ENCODE measurements around the gene RPL4. TPM values are rescaled to one million over a fixed set of nuclear protein-coding genes. Genes with fewer than 3 reads are reported as not detected.

The RPL4 gene
- 8,508 TPM for total RNA-seq
- polyA plus RNA-seq (ENCODE audit: insufficient read depth in 1 of 8, insufficient read length in 8 of 8, low replicate concordance in 1 of 8) = 1,000 to 10,000 TPM; 5,514 to 7,163 (median 6,163) TPM
- long read RNA-seq, donor 1, transcript RPL4-213 (4 exons, 819 nt) = minor isoform, 13 of 1,323 reads
- long read RNA-seq, donor 1, transcript RPL4-210 (6 exons, 1,099 nt) = minor isoform, 18 of 1,323 reads
- long read RNA-seq, donor 1, transcript RPL4-212 (5 exons, 817 nt) = minor isoform, 18 of 1,323 reads
- long read RNA-seq, donor 1, transcript RPL4-201 (10 exons, 2,769 nt) = major isoform, 746 of 1,323 reads
- long read RNA-seq, donor 1, partial matches to known transcripts = 460 of 1,323 reads
- long read RNA-seq, donor 1, other reads (novel, unspliced or antisense) = 63 of 1,323 reads
- long read RNA-seq, donor 2, transcript RPL4-201 (10 exons, 2,769 nt) = major isoform, 137 of 192 reads
- long read RNA-seq, donor 2, partial matches to known transcripts = 45 of 192 reads
- long read RNA-seq, donor 2, other reads (novel, unspliced or antisense) = 0 of 192 reads
- long read RNA-seq, donor 3, transcript RPL4-210 (6 exons, 1,099 nt) = minor isoform, 33 of 2,350 reads
- long read RNA-seq, donor 3, transcript RPL4-213 (4 exons, 819 nt) = minor isoform, 26 of 2,350 reads
- long read RNA-seq, donor 3, transcript RPL4-212 (5 exons, 817 nt) = minor isoform, 25 of 2,350 reads
- long read RNA-seq, donor 3, transcript RPL4-201 (10 exons, 2,769 nt) = major isoform, 1,529 of 2,350 reads
- long read RNA-seq, donor 3, partial matches to known transcripts = 584 of 2,350 reads
- long read RNA-seq, donor 3, other reads (novel, unspliced or antisense) = 140 of 2,350 reads
- long read RNA-seq, donor 4, transcript RPL4-210 (6 exons, 1,099 nt) = minor isoform, 15 of 1,537 reads
- long read RNA-seq, donor 4, transcript RPL4-213 (4 exons, 819 nt) = minor isoform, 32 of 1,537 reads
- long read RNA-seq, donor 4, transcript RPL4-212 (5 exons, 817 nt) = minor isoform, 17 of 1,537 reads
- long read RNA-seq, donor 4, transcript RPL4-201 (10 exons, 2,769 nt) = major isoform, 775 of 1,537 reads
- long read RNA-seq, donor 4, partial matches to known transcripts = 616 of 1,537 reads
- long read RNA-seq, donor 4, other reads (novel, unspliced or antisense) = 71 of 1,537 reads
- long read RNA-seq, donor 5, transcript RPL4-210 (6 exons, 1,099 nt) = minor isoform, 52 of 6,767 reads
- long read RNA-seq, donor 5, transcript RPL4-213 (4 exons, 819 nt) = minor isoform, 64 of 6,767 reads
- long read RNA-seq, donor 5, transcript RPL4-201 (10 exons, 2,769 nt) = major isoform, 3,355 of 6,767 reads
- long read RNA-seq, donor 5, transcript RPL4-211 (2 exons, 593 nt) = minor isoform, 33 of 6,767 reads
- long read RNA-seq, donor 5, partial matches to known transcripts = 2,833 of 6,767 reads
- long read RNA-seq, donor 5, other reads (novel, unspliced or antisense) = 402 of 6,767 reads
- long read RNA-seq, donor 6, transcript RPL4-212 (5 exons, 817 nt) = minor isoform, 60 of 5,685 reads
- long read RNA-seq, donor 6, transcript RPL4-213 (4 exons, 819 nt) = minor isoform, 92 of 5,685 reads
- long read RNA-seq, donor 6, transcript RPL4-201 (10 exons, 2,769 nt) = major isoform, 3,161 of 5,685 reads
- long read RNA-seq, donor 6, transcript RPL4-210 (6 exons, 1,099 nt) = minor isoform, 55 of 5,685 reads
- long read RNA-seq, donor 6, partial matches to known transcripts = 1,958 of 5,685 reads
- long read RNA-seq, donor 6, other reads (novel, unspliced or antisense) = 316 of 5,685 reads
- long read RNA-seq, donor 7, transcript RPL4-213 (4 exons, 819 nt) = minor isoform, 43 of 3,622 reads
- long read RNA-seq, donor 7, transcript RPL4-210 (6 exons, 1,099 nt) = minor isoform, 59 of 3,622 reads
- long read RNA-seq, donor 7, transcript RPL4-212 (5 exons, 817 nt) = minor isoform, 44 of 3,622 reads
- long read RNA-seq, donor 7, transcript RPL4-201 (10 exons, 2,769 nt) = major isoform, 1,837 of 3,622 reads
- long read RNA-seq, donor 7, partial matches to known transcripts = 1,418 of 3,622 reads
- long read RNA-seq, donor 7, other reads (novel, unspliced or antisense) = 202 of 3,622 reads
- long read RNA-seq, donor 8, transcript RPL4-212 (5 exons, 817 nt) = minor isoform, 30 of 2,220 reads
- long read RNA-seq, donor 8, transcript RPL4-210 (6 exons, 1,099 nt) = minor isoform, 17 of 2,220 reads
- long read RNA-seq, donor 8, transcript RPL4-201 (10 exons, 2,769 nt) = major isoform, 1,260 of 2,220 reads
- long read RNA-seq, donor 8, transcript RPL4-213 (4 exons, 819 nt) = minor isoform, 23 of 2,220 reads
- long read RNA-seq, donor 8, partial matches to known transcripts = 781 of 2,220 reads
- long read RNA-seq, donor 8, other reads (novel, unspliced or antisense) = 92 of 2,220 reads
- long read RNA-seq, donor 9, transcript RPL4-210 (6 exons, 1,099 nt) = minor isoform, 26 of 2,605 reads
- long read RNA-seq, donor 9, transcript RPL4-201 (10 exons, 2,769 nt) = major isoform, 1,194 of 2,605 reads
- long read RNA-seq, donor 9, transcript RPL4-212 (5 exons, 817 nt) = minor isoform, 27 of 2,605 reads
- long read RNA-seq, donor 9, transcript RPL4-213 (4 exons, 819 nt) = minor isoform, 46 of 2,605 reads
- long read RNA-seq, donor 9, partial matches to known transcripts = 1,154 of 2,605 reads
- long read RNA-seq, donor 9, other reads (novel, unspliced or antisense) = 135 of 2,605 reads
- long read RNA-seq, donor 10, transcript RPL4-201 (10 exons, 2,769 nt) = major isoform, 1,894 of 2,995 reads
- long read RNA-seq, donor 10, transcript RPL4-211 (2 exons, 593 nt) = minor isoform, 10 of 2,995 reads
- long read RNA-seq, donor 10, transcript RPL4-210 (6 exons, 1,099 nt) = minor isoform, 19 of 2,995 reads
- long read RNA-seq, donor 10, transcript RPL4-213 (4 exons, 819 nt) = minor isoform, 17 of 2,995 reads
- long read RNA-seq, donor 10, partial matches to known transcripts = 881 of 2,995 reads
- long read RNA-seq, donor 10, other reads (novel, unspliced or antisense) = 160 of 2,995 reads
- long read RNA-seq, donor 11, transcript RPL4-213 (4 exons, 819 nt) = minor isoform, 21 of 2,719 reads
- long read RNA-seq, donor 11, transcript RPL4-210 (6 exons, 1,099 nt) = minor isoform, 21 of 2,719 reads
- long read RNA-seq, donor 11, transcript RPL4-201 (10 exons, 2,769 nt) = major isoform, 1,575 of 2,719 reads
- long read RNA-seq, donor 11, transcript RPL4-212 (5 exons, 817 nt) = minor isoform, 22 of 2,719 reads
- long read RNA-seq, donor 11, partial matches to known transcripts = 935 of 2,719 reads
- long read RNA-seq, donor 11, other reads (novel, unspliced or antisense) = 127 of 2,719 reads

DNA sequence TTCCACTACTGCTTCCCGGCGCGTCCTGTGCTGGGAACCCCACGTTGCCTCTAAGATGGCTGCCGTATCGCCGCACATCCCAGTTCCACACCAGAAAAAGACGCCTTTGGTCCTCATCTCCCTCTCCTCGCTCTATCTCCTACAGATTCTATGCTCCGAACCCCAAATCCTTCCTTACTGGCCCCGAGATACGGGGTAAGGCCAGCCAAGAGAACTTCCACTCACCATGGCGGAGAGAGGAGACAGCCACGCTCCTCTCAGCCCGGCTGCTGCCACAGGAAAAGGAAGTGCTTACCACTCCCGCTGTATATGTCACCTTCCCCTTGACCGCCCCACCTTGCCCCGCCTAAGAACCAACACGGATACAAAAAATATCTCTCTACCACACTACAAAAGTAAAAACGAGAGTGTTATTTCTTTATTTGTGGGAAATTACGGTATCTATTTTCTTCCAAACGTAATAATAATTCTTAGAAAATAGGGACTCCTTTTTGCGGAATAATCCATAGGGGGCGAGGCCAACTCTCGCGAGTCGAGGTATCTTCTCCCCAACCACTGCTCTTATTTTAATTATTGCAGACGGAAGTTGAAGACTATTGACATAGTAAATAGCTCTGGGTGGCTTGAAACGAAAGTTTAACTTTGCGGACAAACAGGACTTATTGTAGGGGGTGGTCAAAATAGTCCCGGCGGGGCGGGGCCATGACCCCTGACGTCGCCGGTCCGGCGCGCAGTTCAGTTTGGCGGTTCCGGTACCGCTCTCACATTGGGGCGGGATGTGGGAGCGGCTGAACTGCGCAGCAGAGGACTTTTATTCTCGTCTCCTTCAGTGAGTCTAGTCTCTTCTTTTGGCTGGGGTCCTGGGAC is at the start of gene RPL4, which contains the start of gene ZWILCH:
TSS of gene RPL4 (minus strand) at position 293 of the 867 bp plus-strand sequence. CDS start at position 228, 65 bp downstream.
TSS of gene ZWILCH (plus strand) at position 764 of the 867 bp plus-strand sequence. CDS start at position 777, 13 bp downstream.
- WGBS (ENCODE audit: insufficient coverage) = 0% methylated on average over 30 of the region's 46 CpGs
- H3K4me3 ChIP-seq (ENCODE audit: low read length) = peak within 1 kb of the TSS; percentile 96

DNA sequence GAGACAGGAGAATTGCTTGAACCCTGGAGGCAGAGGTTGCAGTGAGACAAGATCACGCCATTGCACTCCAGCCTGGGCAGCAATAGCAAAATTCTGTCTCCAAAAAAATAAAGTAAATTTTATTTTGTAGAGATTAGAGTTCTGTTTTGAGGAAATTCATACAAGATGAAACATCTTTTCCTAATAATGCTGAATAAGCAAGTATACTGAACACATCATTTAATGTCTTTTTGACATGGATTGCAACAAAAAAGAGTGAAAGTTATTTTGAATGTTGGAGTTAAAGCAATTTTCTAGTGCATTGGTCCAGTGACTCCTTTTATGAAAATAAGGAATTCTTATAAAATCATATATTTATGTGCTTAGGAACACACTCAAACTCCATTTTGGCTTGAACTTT is 40.6 kb upstream of the RPL4 start:
- no peak for DNase-seq
- Histone ChIP-seq H3K4me3 (ENCODE audit: low read length) (no peak overlapping the region), H3K36me3 (ENCODE audit: control insufficient read depth, insufficient read depth, low read length) (peaks cover 2% of the 10 kb centered on the region), H3K4me1 (ENCODE audit: control insufficient read depth, insufficient read depth, low read length) (no peaks in the 10 kb centered on the region), H3K27me3 (ENCODE audit: control insufficient read depth, insufficient read depth, low read length) (no peaks in the 10 kb centered on the region), H3K27ac (ENCODE audit: low read length) (no peak overlapping the region), H3K9me3 (replicated peaks; ENCODE audit: control insufficient read depth, low read depth, low read length) (no peaks in the 10 kb centered on the region)
- WGBS (ENCODE audit: insufficient coverage) = no CpG with 5 or more reads among the region's 1 CpG

More for the DNA sequence above, at the start of gene RPL4, which contains the start of gene ZWILCH:
- H3K27ac ChIP-seq (ENCODE audit: low read length) = peak within 1 kb of the TSS; percentile 96
- no peaks in the 10 kb centered on the region for H3K27me3 ChIP-seq (ENCODE audit: control insufficient read depth, insufficient read depth, low read length)
- H3K4me1 ChIP-seq (ENCODE audit: control insufficient read depth, insufficient read depth, low read length) = peaks cover 14% of the 10 kb centered on the region
- peaks cover 27% of the 10 kb centered on the region for H3K36me3 ChIP-seq (ENCODE audit: control insufficient read depth, insufficient read depth, low read length)
- DNase-seq = peak; percentile 93
- no peaks in the 10 kb centered on the region for H3K9me3 ChIP-seq (replicated peaks; ENCODE audit: control insufficient read depth, low read depth, low read length)

- Histone ChIP-seq H3K4me3 (ENCODE audit: low read length) (no peak overlapping the region), H3K36me3 (ENCODE audit: control insufficient read depth, insufficient read depth, low read length) (peaks cover 11% of the 10 kb centered on the region), H3K27ac (ENCODE audit: low read length) (no peak overlapping the region), H3K9me3 (replicated peaks; ENCODE audit: control insufficient read depth, low read depth, low read length) (no peaks in the 10 kb centered on the region), H3K4me1 (ENCODE audit: control insufficient read depth, insufficient read depth, low read length) (no peaks in the 10 kb centered on the region), H3K27me3 (ENCODE audit: control insufficient read depth, insufficient read depth, low read length) (no peaks in the 10 kb centered on the region)
- DNase-seq = no peak
- WGBS (ENCODE audit: insufficient coverage) = no CpG with 5 or more reads among the region's 4 CpGs
Observed at GRCh38 chr15:66542896-66543295, 38.2 kb upstream of the RPL4 start.

GRCh38 chr15:66535056-66535455 is 30.4 kb upstream of the RPL4 start:
- H3K4me1 ChIP-seq (ENCODE audit: control insufficient read depth, insufficient read depth, low read length) = no peaks in the 10 kb centered on the region
- no peak overlapping the region for H3K27ac ChIP-seq (ENCODE audit: low read length)
- no peaks in the 10 kb centered on the region for H3K27me3 ChIP-seq (ENCODE audit: control insufficient read depth, insufficient read depth, low read length)
- no peak for DNase-seq
- 92% methylated on average over 6 of the region's 9 CpGs for WGBS (ENCODE audit: insufficient coverage)
- no peaks in the 10 kb centered on the region for H3K9me3 ChIP-seq (replicated peaks; ENCODE audit: control insufficient read depth, low read depth, low read length)
- H3K36me3 ChIP-seq (ENCODE audit: control insufficient read depth, insufficient read depth, low read length) = peaks cover 16% of the 10 kb centered on the region
- H3K4me3 ChIP-seq (ENCODE audit: low read length) = no peak overlapping the region

DNA sequence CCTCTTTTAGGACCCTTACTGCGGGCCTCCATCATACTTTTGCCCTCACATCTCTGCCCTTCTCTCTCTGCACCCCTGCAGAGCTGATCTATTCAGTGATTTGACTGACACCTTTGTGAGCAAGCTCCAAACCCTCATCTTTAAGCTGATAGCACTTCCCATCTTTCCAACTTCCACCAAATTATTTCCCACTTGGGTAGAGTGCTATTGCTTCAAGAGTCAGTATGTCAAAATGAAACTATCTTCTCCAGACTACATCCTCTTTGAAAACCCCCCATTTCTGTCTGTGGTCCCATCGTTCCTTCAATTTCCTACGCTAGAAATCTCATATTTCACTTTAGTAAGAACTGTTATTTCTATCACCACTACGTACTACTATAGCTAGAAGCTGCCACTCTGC is 20.2 kb upstream of the RPL4 start:
- WGBS (ENCODE audit: insufficient coverage) = 75% methylated on average over 3 of the region's 4 CpGs
- Histone ChIP-seq H3K27ac (ENCODE audit: low read length) (no peak overlapping the region), H3K27me3 (ENCODE audit: control insufficient read depth, insufficient read depth, low read length) (no peaks in the 10 kb centered on the region), H3K36me3 (ENCODE audit: control insufficient read depth, insufficient read depth, low read length) (peaks cover 18% of the 10 kb centered on the region), H3K4me3 (ENCODE audit: low read length) (no peak overlapping the region), H3K9me3 (replicated peaks; ENCODE audit: control insufficient read depth, low read depth, low read length) (no peaks in the 10 kb centered on the region), H3K4me1 (ENCODE audit: control insufficient read depth, insufficient read depth, low read length) (no peaks in the 10 kb centered on the region)
- no peak for DNase-seq

DNA sequence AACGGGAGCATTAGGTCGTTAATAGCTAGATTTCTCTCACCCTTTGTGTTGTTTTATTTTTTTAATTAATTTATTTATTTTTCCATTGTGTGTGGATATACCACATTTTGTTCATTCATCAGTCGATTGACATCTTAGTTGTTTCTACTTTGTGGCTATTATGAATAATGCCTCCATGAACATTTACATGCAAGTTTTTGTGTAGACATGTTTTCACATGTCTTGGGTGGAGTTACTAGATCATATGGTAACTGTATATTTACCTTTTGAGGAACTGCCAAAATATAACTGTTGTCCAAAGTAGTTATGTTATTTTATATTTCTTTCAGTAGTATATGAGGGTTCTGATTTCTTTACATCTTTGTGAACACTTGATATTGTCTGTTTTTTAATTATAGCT is 19.3 kb upstream of the RPL4 start:
- Histone ChIP-seq H3K4me1 (ENCODE audit: control insufficient read depth, insufficient read depth, low read length) (no peaks in the 10 kb centered on the region), H3K27me3 (ENCODE audit: control insufficient read depth, insufficient read depth, low read length) (no peaks in the 10 kb centered on the region), H3K36me3 (ENCODE audit: control insufficient read depth, insufficient read depth, low read length) (peaks cover 17% of the 10 kb centered on the region), H3K27ac (ENCODE audit: low read length) (no peak overlapping the region), H3K9me3 (replicated peaks; ENCODE audit: control insufficient read depth, low read depth, low read length) (no peaks in the 10 kb centered on the region), H3K4me3 (ENCODE audit: low read length) (no peak overlapping the region)
- no peak for DNase-seq
- no CpG with 5 or more reads among the region's 3 CpGs for WGBS (ENCODE audit: insufficient coverage)

- DNase-seq = no peak
- H3K36me3 ChIP-seq (ENCODE audit: control insufficient read depth, insufficient read depth, low read length) = peaks cover 22% of the 10 kb centered on the region
- H3K9me3 ChIP-seq (replicated peaks; ENCODE audit: control insufficient read depth, low read depth, low read length) = no peaks in the 10 kb centered on the region
- no peak overlapping the region for H3K27ac ChIP-seq (ENCODE audit: low read length)
- no peaks in the 10 kb centered on the region for H3K4me1 ChIP-seq (ENCODE audit: control insufficient read depth, insufficient read depth, low read length)
- H3K27me3 ChIP-seq (ENCODE audit: control insufficient read depth, insufficient read depth, low read length) = no peaks in the 10 kb centered on the region
- no peak overlapping the region for H3K4me3 ChIP-seq (ENCODE audit: low read length)
- WGBS (ENCODE audit: insufficient coverage) = no CpG with 5 or more reads among the region's 2 CpGs
Observed at GRCh38 chr15:66515901-66516322, 11.3 kb upstream of the RPL4 start.

Data from muscle of leg (tissue), 16 donors.